GM12891 (cell line): ENCODE data around the gene OLIG2.

Source experiments
- POLR2A ChIP-seq: IDR thresholded peaks from 2 replicates; pipeline ENCODE4 v1.6.1; 2011; ENCODE audit warnings: low read depth, low read length, control low read depth
- POLR2AphosphoS5 ChIP-seq: IDR thresholded peaks from 2 replicates; pipeline ENCODE4 v1.6.1; 2011; ENCODE audit warnings: low read depth, low read length, control low read depth
- POU2F2 ChIP-seq: IDR thresholded peaks from 2 replicates; pipeline ENCODE4 v1.6.1; 2011; ENCODE audit warnings: low read depth, mild to moderate bottlenecking, control low read depth, low read length, moderate library complexity
- SPI1 ChIP-seq: IDR thresholded peaks from 2 replicates; pipeline ENCODE4 v1.6.1; 2011; ENCODE audit warnings: low read depth, low read length, control low read depth
- TAF1 ChIP-seq: IDR thresholded peaks from 2 replicates; pipeline ENCODE4 v1.6.1; 2011; ENCODE audit warnings: low read depth, low read length, control low read depth

- TF ChIP-seq POLR2A (no peak), TAF1 (no peak), POLR2AphosphoS5 (no peak), SPI1 (no peak), POU2F2 (no peak)
These were observed 47.1 kb upstream of the OLIG2 start for GRCh38 chr21:32978331-32979270.
